ACC112 (cell line): ENCODE measurements around the gene CXCL16.
"Not testable (repeated sequence)": the region's sequence is repeated elsewhere in the genome, so short reads cannot be mapped to it uniquely, and the experiment has no call there.

Experiments
- H2AFZ ChIP-seq: fragments of 200-600 bp; sonication (generic); one replicate; pipeline ENCODE4 v1.6.0; 2017; ENCODE audit warnings: antibody characterized with exemption, low read length; ENCODE audit not compliant: unreplicated experiment
- H3K27ac ChIP-seq: fragments of 200-600 bp; sonication (generic); 2 replicates; pipeline ENCODE4 v1.5.1; 2014; ENCODE audit warnings: low read depth, mild to moderate bottlenecking, antibody characterized with exemption, low read length, moderate library complexity
- H3K27me3 ChIP-seq: fragments of 200-600 bp; sonication (generic); 2 replicates; pipeline ENCODE4 v1.6.1; 2014; ENCODE audit warnings: mild to moderate bottlenecking, antibody characterized with exemption, low read length, moderate library complexity, mixed read lengths; ENCODE audit not compliant: insufficient read depth
- H3K36me3 ChIP-seq: fragments of 200-600 bp; sonication (generic); 2 replicates; pipeline ENCODE4 v1.6.1; 2016; ENCODE audit warnings: mild to moderate bottlenecking, antibody characterized with exemption, low read length, moderate library complexity, mixed read lengths; ENCODE audit not compliant: insufficient read depth
- H3K4me1 ChIP-seq: fragments of 200-600 bp; sonication (generic); one replicate; pipeline ENCODE4 v1.6.1; 2016; ENCODE audit warnings: low read length, mixed read lengths; ENCODE audit not compliant: insufficient read depth, unreplicated experiment, control insufficient read depth
- H3K4me3 ChIP-seq: fragments of 200-600 bp; sonication (generic); 2 replicates; pipeline ENCODE4 v1.5.1; 2014; ENCODE audit warnings: mild to moderate bottlenecking, low read depth, low read length
- H3K79me2 ChIP-seq: fragments of 200-600 bp; sonication (generic); one replicate; pipeline ENCODE4 v1.6.0; 2016; ENCODE audit warnings: low read length; ENCODE audit not compliant: control insufficient read depth, unreplicated experiment, insufficient read depth

CXCL16 gene

GRCh38 chr17:4693416-4693815 is 46.3 kb downstream of the CXCL16 start:
- H3K27ac ChIP-seq = no peak overlapping the region
- no peak overlapping the region for H2AFZ ChIP-seq
- peaks cover 12% of the 10 kb centered on the region for H3K36me3 ChIP-seq
- H3K4me3 ChIP-seq = no peak overlapping the region
- no peaks in the 10 kb centered on the region for H3K27me3 ChIP-seq
- peaks cover 61% of the 10 kb centered on the region for H3K79me2 ChIP-seq
- no peaks in the 10 kb centered on the region for H3K4me1 ChIP-seq

GRCh38 chr17:4691686-4692085 is 48.0 kb downstream of the CXCL16 start:
- Histone ChIP-seq H3K27ac (no peak overlapping the region), H3K27me3 (no peaks in the 10 kb centered on the region), H3K36me3 (peaks cover 16% of the 10 kb centered on the region), H3K79me2 (peaks cover 53% of the 10 kb centered on the region), H3K4me1 (no peaks in the 10 kb centered on the region), H3K4me3 (no peak overlapping the region), H2AFZ (no peak overlapping the region)

GRCh38 chr17:4690745-4691144 is 49.0 kb downstream of the CXCL16 start:
- Histone ChIP-seq H3K4me3 (no peak overlapping the region), H3K27ac (no peak overlapping the region), H3K4me1 (no peaks in the 10 kb centered on the region), H3K36me3 (peaks cover 16% of the 10 kb centered on the region), H3K27me3 (no peaks in the 10 kb centered on the region), H3K79me2 (peaks cover 48% of the 10 kb centered on the region), H2AFZ (no peak overlapping the region)

GRCh38 chr17:4689872-4690271 is 49.9 kb downstream of the CXCL16 start:
- Histone ChIP-seq H3K36me3 (peaks cover 16% of the 10 kb centered on the region), H3K79me2 (peaks cover 54% of the 10 kb centered on the region)
- H3K27ac ChIP-seq, H3K27me3 ChIP-seq, H3K4me1 ChIP-seq, H3K4me3 ChIP-seq, H2AFZ ChIP-seq: not testable (repeated sequence)

GRCh38 chr17:4683739-4684138 is 56.0 kb downstream of the CXCL16 start:
- H3K27me3 ChIP-seq, H2AFZ ChIP-seq, H3K36me3 ChIP-seq, H3K27ac ChIP-seq, H3K4me3 ChIP-seq: not testable (repeated sequence)
- H3K4me1 ChIP-seq = peaks cover 19% of the 10 kb centered on the region
- H3K79me2 ChIP-seq = peaks cover 21% of the 10 kb centered on the region
